Activated CD4-positive, alpha-beta T cell treated with anti-CD3 and anti-CD28 coated beads, Interleukin-2, amount 10 ng/mL, durations not matched to agents 24 days and 14 days (primary cell): ENCODE data around the gene MAN1C1. TPM values are rescaled to one million over a fixed set of nuclear protein-coding genes. Genes with fewer than 3 reads are reported as not detected.
"Not testable (repeated sequence)": the region's sequence is repeated elsewhere in the genome, so short reads cannot be mapped to it uniquely, and the experiment has no call there.

Source experiments
- DNase-seq: peaks from one replicate; pipeline ENCODE4 v3.0.0; 2022
- H3K27ac Mint-ChIP-seq: one replicate; pipeline ENCODE4 v1.8.0; 2022; ENCODE audit warnings: mild to moderate bottlenecking, mixed read lengths
- H3K27me3 Mint-ChIP-seq: one replicate; pipeline ENCODE4 v1.8.0; 2022; ENCODE audit warnings: mixed read lengths
- H3K36me3 Mint-ChIP-seq: one replicate; pipeline ENCODE4 v1.8.0; 2022; ENCODE audit warnings: low read depth, mild to moderate bottlenecking, mixed read lengths
- H3K4me1 Mint-ChIP-seq: one replicate; pipeline ENCODE4 v1.8.0; 2021; ENCODE audit warnings: mixed read lengths
- H3K4me3 Mint-ChIP-seq: one replicate; pipeline ENCODE4 v1.8.0; 2022; ENCODE audit warnings: mild to moderate bottlenecking, moderate library complexity, mixed read lengths
- H3K9me3 Mint-ChIP-seq: one replicate; pipeline ENCODE4 v1.8.0; 2021; ENCODE audit warnings: mixed read lengths
- intact Hi-C: fragments of 100-400 bp; cut with micrococcal nuclease; formaldehyde crosslinking; loops from one replicate; pipeline ENCODE4 v1.15.1; 2023
- total RNA-seq: library from RNA; stranded (reverse); gene quantifications from 2 replicates; pipeline ENCODE4 v1.2.3, GENCODE V29; 2022

The MAN1C1 gene
- total RNA-seq, 1 donor from 2014 or later = 2.9 TPM

DNA sequence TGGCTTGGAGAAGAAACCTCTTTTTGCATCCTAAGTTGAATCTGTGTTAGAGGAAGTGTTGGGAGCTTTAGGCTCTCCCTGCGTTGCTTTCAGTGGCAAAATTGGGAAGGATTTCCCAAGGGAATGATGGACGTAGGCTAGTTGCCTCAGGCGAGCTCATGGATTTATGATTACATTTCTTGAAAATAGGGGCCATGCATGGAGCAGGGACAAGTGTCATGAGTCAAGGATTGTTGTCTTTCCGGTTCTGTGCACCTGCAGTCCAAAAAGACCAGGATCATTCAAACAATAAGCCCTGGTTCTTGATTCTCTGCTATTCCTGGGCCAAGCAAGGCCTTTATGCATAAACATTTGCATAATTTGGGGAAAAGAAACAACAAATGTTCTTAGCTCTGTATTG lies 7.1 kb downstream of the MAN1C1 start:
- intact Hi-C loops = loop anchor here (1.0 kb wide), 1 partner anchor 9 kb away; no protein-coding TSS in a partner anchor
- DNase-seq = no peak
- H3K36me3 Mint-ChIP-seq = peaks cover 14% of the 10 kb centered on the region
- no peak overlapping the region for H3K27ac Mint-ChIP-seq
- H3K27me3 Mint-ChIP-seq = peaks cover 69% of the 10 kb centered on the region
- peaks cover under 1% of the 10 kb centered on the region for H3K9me3 Mint-ChIP-seq
- H3K4me1 Mint-ChIP-seq = peaks cover 61% of the 10 kb centered on the region
- H3K4me3 Mint-ChIP-seq = peak overlapping the region; percentile 24

DNA sequence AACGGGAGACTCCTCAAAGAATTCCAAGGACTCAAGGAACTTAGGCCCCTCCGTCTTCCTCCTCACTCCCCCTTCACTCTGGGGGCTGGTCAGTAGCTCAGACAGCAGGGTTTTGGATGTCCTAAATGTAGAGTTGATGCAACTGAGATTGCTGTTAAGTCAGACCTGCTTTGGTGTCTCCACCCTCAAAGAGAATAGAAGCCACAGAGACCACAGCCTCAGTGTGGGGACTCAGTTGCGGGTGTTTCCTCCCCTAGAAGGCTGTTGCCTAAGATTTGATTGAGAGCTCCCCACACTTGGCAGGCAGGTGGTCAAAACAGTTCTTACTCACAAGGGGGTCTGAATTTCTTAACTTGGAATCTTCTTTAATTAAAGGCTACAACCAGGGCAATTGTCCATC lies 7.6 kb downstream of the MAN1C1 start:
- peak overlapping the region; percentile 24 for H3K4me3 Mint-ChIP-seq
- peaks cover 70% of the 10 kb centered on the region for H3K27me3 Mint-ChIP-seq
- DNase-seq = peak; percentile 85
- intact Hi-C loops = no loop called here
- peaks cover 62% of the 10 kb centered on the region for H3K4me1 Mint-ChIP-seq
- H3K36me3 Mint-ChIP-seq = peaks cover 17% of the 10 kb centered on the region
- no peak overlapping the region for H3K27ac Mint-ChIP-seq
- H3K9me3 Mint-ChIP-seq = peaks cover 5% of the 10 kb centered on the region

- Mint-ChIP-seq H3K36me3 (peaks cover 17% of the 10 kb centered on the region), H3K9me3 (peaks cover 5% of the 10 kb centered on the region), H3K27me3 (peaks cover 67% of the 10 kb centered on the region), H3K4me1 (peaks cover 61% of the 10 kb centered on the region), H3K4me3 (no peak overlapping the region), H3K27ac (no peak overlapping the region)
- intact Hi-C loops = no loop called here
- peak; percentile 53 for DNase-seq
These were observed 8.0 kb downstream of the MAN1C1 start for GRCh38 chr1:25624604-25625003.

- Mint-ChIP-seq H3K27ac (no peak overlapping the region), H3K4me3 (no peak overlapping the region), H3K27me3 (peaks cover 60% of the 10 kb centered on the region), H3K9me3 (peaks cover 5% of the 10 kb centered on the region), H3K4me1 (peaks cover 53% of the 10 kb centered on the region), H3K36me3 (peaks cover 16% of the 10 kb centered on the region)
- no peak for DNase-seq
- intact Hi-C loops = no loop called here
These were observed 9.4 kb downstream of the MAN1C1 start for GRCh38 chr1:25626018-25626417.

DNA sequence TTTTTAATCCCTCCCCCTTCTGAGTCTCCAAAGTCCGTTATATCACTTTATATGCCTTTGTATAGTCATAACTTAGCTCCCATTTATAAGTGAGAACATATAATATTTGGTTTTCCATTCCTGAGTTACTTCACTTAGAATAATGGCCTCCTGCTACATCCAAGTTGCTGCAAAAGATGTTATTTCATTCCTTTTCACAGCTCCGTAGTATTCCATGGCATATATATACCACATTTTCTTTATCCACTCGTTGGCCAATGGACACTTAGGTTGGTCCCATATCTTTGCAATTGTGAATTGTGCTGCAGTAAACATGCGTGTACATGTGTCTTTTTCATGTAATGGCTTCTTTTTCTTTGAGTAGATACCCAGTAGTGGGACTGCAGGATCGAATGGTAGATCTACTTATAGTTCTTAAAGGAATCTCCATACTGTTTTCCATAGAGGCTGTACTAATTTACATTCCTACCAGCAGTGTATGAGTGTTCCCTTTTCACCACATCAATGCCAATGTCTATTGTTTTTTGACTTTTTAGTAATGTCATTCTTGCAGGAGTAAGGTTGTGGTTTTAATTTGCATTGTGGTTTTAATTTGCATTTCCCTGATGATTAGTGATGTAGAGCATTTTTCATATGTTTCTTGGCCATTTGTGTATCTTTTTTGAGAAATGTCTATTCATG lies 12.3 kb downstream of the MAN1C1 start:
- intact Hi-C loops = no loop called here
- Mint-ChIP-seq H3K4me3 (no peak overlapping the region), H3K27ac (no peak overlapping the region), H3K4me1 (peaks cover 48% of the 10 kb centered on the region), H3K36me3 (peaks cover 19% of the 10 kb centered on the region), H3K27me3 (peaks cover 58% of the 10 kb centered on the region), H3K9me3 (peaks cover 14% of the 10 kb centered on the region)
- no peak for DNase-seq

GRCh38 chr1:25629836-25630235 lies 13.2 kb downstream of the MAN1C1 start:
- DNase-seq = no peak
- Mint-ChIP-seq H3K27ac (no peak overlapping the region), H3K9me3 (peaks cover 17% of the 10 kb centered on the region), H3K27me3 (peaks cover 55% of the 10 kb centered on the region), H3K36me3 (peaks cover 22% of the 10 kb centered on the region), H3K4me1 (peaks cover 42% of the 10 kb centered on the region), H3K4me3 (no peak overlapping the region)
- intact Hi-C loops = no loop called here

DNA sequence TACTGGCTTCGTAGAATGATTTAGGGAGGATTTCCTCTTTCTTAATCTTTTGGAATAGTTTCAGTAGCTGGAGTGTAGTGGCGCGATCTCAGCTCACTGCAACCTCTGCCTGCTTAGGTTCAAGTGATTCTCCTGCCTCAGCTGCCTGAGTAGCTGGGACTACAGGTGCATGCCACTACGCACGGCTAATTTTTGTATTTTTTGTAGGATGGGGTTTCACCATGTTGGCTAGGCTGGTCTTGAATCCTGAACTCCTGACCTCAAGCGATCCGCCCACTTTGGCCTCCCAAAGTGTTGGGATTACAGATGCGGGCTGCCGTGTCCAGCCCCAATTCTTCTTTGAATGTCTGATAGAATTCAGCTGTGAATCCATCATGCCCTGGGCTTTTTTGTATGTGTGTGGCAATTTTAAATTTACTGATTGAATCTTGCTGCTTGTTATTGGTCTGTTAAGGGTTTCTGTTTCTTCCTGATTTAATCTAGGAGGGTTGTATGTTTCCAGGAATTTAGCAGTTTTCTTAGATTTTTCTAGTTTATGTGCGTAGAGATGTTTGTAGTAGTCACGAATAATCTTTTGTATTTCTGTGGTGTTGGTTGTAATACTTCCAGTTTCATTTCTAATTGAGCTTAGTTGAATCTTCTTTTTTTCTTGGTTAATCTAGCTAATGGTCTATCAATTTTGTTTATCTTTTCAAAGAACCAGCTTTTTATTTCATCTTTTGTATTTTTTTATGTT lies 15.3 kb downstream of the MAN1C1 start:
- Mint-ChIP-seq H3K36me3 (peaks cover 26% of the 10 kb centered on the region), H3K27ac (peak overlapping the region; percentile 86), H3K9me3 (peaks cover 21% of the 10 kb centered on the region), H3K4me1 (peaks cover 39% of the 10 kb centered on the region), H3K27me3 (peaks cover 39% of the 10 kb centered on the region), H3K4me3 (peak overlapping the region; percentile 77)
- DNase-seq = no peak
- intact Hi-C loops = loop anchor here (1.0 kb wide), 2 partner anchors 9 to 10 kb away; no protein-coding TSS in a partner anchor

- Mint-ChIP-seq H3K27ac (no peak overlapping the region), H3K27me3 (peaks cover 37% of the 10 kb centered on the region), H3K36me3 (peaks cover 38% of the 10 kb centered on the region), H3K4me1 (peaks cover 36% of the 10 kb centered on the region), H3K4me3 (peak overlapping the region; percentile 39), H3K9me3 (peaks cover 31% of the 10 kb centered on the region)
- no peak for DNase-seq
- intact Hi-C loops = no loop called here
These were observed 17.5 kb downstream of the MAN1C1 start for GRCh38 chr1:25634066-25634465.

GRCh38 chr1:25634896-25635295 lies 18.3 kb downstream of the MAN1C1 start:
- H3K36me3 Mint-ChIP-seq = peaks cover 42% of the 10 kb centered on the region
- no peak overlapping the region for H3K27ac Mint-ChIP-seq
- H3K4me1 Mint-ChIP-seq = peaks cover 29% of the 10 kb centered on the region
- no peak overlapping the region for H3K4me3 Mint-ChIP-seq
- no peak for DNase-seq
- peaks cover 35% of the 10 kb centered on the region for H3K9me3 Mint-ChIP-seq
- intact Hi-C loops = no loop called here
- H3K27me3 Mint-ChIP-seq = peaks cover 40% of the 10 kb centered on the region

DNA sequence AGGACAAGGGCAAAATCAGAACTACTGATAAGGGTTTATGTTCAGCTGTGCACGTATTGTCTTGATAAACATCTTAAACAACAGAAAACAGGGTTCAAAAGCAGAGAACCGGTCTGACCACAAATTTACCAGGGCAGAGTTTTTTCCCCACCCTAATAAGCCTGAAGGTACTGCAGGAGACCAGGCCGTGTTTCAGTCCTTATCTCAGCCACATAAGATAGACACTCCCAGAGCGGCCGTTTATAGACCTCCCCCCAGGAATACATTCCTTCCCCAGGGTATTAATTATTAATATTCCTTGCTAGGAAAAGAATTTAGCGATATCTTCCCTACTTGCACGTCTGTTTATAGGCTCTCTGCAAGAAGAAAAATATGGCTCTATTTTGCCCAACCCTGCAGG lies 19.6 kb downstream of the MAN1C1 start:
- intact Hi-C loops, DNase-seq: not testable (repeated sequence)
- H3K36me3 Mint-ChIP-seq = peaks cover 43% of the 10 kb centered on the region

DNA sequence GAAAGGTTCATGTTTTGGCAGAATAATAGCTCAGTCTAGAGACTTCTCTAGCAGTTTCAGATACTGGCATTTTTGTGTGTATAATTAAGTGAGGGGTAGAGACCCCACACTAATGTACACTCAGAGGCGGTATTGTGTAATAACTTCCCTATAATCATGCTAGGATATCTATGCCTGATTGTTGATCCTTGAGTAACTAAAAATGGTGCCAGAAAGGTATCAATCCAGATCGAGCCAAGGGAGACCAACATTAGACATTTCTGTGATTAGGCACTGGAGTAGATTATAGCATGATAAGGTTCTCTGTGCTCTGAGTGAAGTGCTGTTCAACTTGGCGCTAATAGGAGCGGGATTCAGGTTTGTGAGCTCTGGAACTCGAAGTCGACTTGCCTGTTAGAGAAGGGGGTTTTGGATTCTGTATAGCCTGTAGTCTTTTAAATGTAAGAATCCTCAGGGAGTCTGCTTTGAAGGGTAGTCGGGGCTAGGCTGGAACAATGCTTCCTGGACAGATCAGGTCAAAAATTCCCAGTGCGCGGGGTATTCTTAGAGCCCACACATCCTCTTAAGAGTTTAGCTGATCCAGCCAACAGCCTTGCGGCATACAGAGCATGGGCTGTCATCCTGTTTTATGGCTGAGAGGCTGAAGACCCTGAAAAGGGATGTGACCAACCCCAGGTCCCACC lies 24.2 kb downstream of the MAN1C1 start:
- Mint-ChIP-seq H3K27me3 (peaks cover 59% of the 10 kb centered on the region), H3K36me3 (peaks cover 48% of the 10 kb centered on the region), H3K4me3 (no peak overlapping the region), H3K27ac (no peak overlapping the region), H3K4me1 (peaks cover 36% of the 10 kb centered on the region), H3K9me3 (peaks cover 22% of the 10 kb centered on the region)
- intact Hi-C loops = no loop called here
- no peak for DNase-seq

More for the DNA sequence above, 19.6 kb downstream of the MAN1C1 start:
- not testable (repeated sequence) for H3K27ac Mint-ChIP-seq, H3K4me3 Mint-ChIP-seq
- Mint-ChIP-seq H3K27me3 (peaks cover 49% of the 10 kb centered on the region), H3K9me3 (peaks cover 35% of the 10 kb centered on the region), H3K4me1 (peaks cover 32% of the 10 kb centered on the region)

- intact Hi-C loops = no loop called here
- no peak overlapping the region for H3K27ac Mint-ChIP-seq
- peaks cover 36% of the 10 kb centered on the region for H3K4me1 Mint-ChIP-seq
- peaks cover 42% of the 10 kb centered on the region for H3K36me3 Mint-ChIP-seq
- peak overlapping the region; percentile 69 for H3K4me3 Mint-ChIP-seq
- H3K9me3 Mint-ChIP-seq = peaks cover 18% of the 10 kb centered on the region
- no peak for DNase-seq
- peaks cover 60% of the 10 kb centered on the region for H3K27me3 Mint-ChIP-seq
These were observed 24.7 kb downstream of the MAN1C1 start for GRCh38 chr1:25641329-25641725.

DNA sequence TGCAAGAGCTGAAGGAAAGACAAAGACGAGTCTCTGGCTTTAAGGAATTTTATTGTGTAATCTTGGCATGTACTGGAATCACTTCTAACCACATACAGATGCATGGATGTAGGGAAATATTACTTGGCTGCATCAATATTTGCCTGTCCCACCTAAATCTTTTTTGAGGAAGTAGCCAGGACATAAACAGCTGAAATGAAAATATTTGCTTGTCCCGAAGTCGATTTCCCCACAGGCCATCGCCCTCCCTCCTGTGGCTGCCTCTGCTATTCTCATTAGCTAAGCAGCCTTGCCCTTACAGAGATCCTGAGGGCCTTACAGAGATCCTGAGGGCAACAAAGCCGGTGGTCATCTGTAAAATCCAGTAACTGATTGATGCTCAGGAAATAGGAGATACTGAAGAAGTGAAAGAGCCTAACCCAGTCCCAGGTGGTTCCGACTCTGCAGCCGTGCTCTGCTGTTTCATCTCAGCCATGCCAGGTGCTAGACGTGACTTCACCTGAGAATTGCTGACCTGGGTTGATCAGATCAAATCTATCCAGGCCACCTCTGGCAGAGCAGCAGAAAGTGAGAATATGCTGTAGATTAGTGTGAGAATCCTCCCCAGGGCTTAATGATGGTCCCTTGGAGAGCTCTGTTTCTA lies 25.5 kb downstream of the MAN1C1 start:
- H3K27ac Mint-ChIP-seq = peak overlapping the region; percentile 2
- H3K27me3 Mint-ChIP-seq = peaks cover 67% of the 10 kb centered on the region
- H3K9me3 Mint-ChIP-seq = peaks cover 18% of the 10 kb centered on the region
- H3K36me3 Mint-ChIP-seq = peaks cover 43% of the 10 kb centered on the region
- peak; percentile 76 for DNase-seq
- intact Hi-C loops = loop anchor here (1.0 to 2.0 kb wide), 3 partner anchors 10 to 34 kb away; no protein-coding TSS in a partner anchor
- peak overlapping the region; percentile 69 for H3K4me3 Mint-ChIP-seq
- peaks cover 36% of the 10 kb centered on the region for H3K4me1 Mint-ChIP-seq
